ENCODE data around the gene TRIM13.
A peak's percentile ranks its signal among the peaks of the same experiment; 100 is the strongest.
"Not testable (repeated sequence)": the region's sequence is repeated elsewhere in the genome, so short reads cannot be mapped to it uniquely, and the experiment has no call there.

The TRIM13 gene

GRCh38 chr13:49996951-49997895 is at the start of gene TRIM13:
Gene TRIM13, plus strand, starts transcription at chr13:49997042. Its CDS starts 14,899 bp downstream, at chr13:50011941.
- peak; percentile 81 for DNase-seq

- not testable (repeated sequence) for DNase-seq
Observed at GRCh38 chr13:49948777-49949270, 48.0 kb upstream of the TRIM13 start.

- no peak for DNase-seq
Observed at GRCh38 chr13:49951754-49952535, 44.9 kb upstream of the TRIM13 start.

GRCh38 chr13:49953560-49953959 is 43.3 kb upstream of the TRIM13 start:
- DNase-seq, result no peak

GRCh38 chr13:49954674-49955455 is 42.0 kb upstream of the TRIM13 start:
- DNase-seq, result no peak

- DNase-seq, result no peak
Observed at GRCh38 chr13:49956131-49956530, 40.7 kb upstream of the TRIM13 start.

GRCh38 chr13:49958321-49958720 is 38.5 kb upstream of the TRIM13 start:
- DNase-seq, result no peak

GRCh38 chr13:49967456-49967855 is 29.4 kb upstream of the TRIM13 start:
- no peak for DNase-seq

GRCh38 chr13:49972709-49973108 is 24.1 kb upstream of the TRIM13 start:
- DNase-seq, result no peak

GRCh38 chr13:49975826-49976225 is 21.0 kb upstream of the TRIM13 start:
- no peak for DNase-seq

- DNase-seq, result no peak
Observed at GRCh38 chr13:49976314-49977258, 20.3 kb upstream of the TRIM13 start.

- DNase-seq, result no peak
Observed at GRCh38 chr13:49977992-49978391, 18.9 kb upstream of the TRIM13 start.

GRCh38 chr13:49980266-49980665 is 16.6 kb upstream of the TRIM13 start:
- no peak for DNase-seq

GRCh38 chr13:49985129-49985528 is 11.7 kb upstream of the TRIM13 start:
- no peak for DNase-seq

- no peak for DNase-seq
Observed at GRCh38 chr13:49986471-49986870, 10.4 kb upstream of the TRIM13 start.

- not testable (repeated sequence) for DNase-seq
Observed at GRCh38 chr13:49990612-49991011, 6.2 kb upstream of the TRIM13 start.

- no peak for DNase-seq
Observed at GRCh38 chr13:49993111-49993510, 3.7 kb upstream of the TRIM13 start.

GRCh38 chr13:49993666-49994065 is 3.2 kb upstream of the TRIM13 start:
- no peak for DNase-seq

- no peak for DNase-seq
Observed at GRCh38 chr13:49995625-49996101, 1.2 kb upstream of the TRIM13 start.

GRCh38 chr13:49996161-49996915 is 504 bp upstream of the TRIM13 start:
- DNase-seq, result peak; percentile 66

- no peak for DNase-seq
Observed at GRCh38 chr13:49997955-49998354, 1.1 kb downstream of the TRIM13 start.

Data from GOT3 (cell line).